Fibroblast of lung (primary cell): Measurements from ENCODE around the gene UCN3. TPM values are rescaled to one million over a fixed set of nuclear protein-coding genes. Genes with fewer than 3 reads are reported as not detected.

Experiments used
- DNase-seq, 2 donors: peaks; one replicate each; pipeline versions ENCODE4 v3.0.0 to v3.0.0-alpha.2; 2010; ENCODE audit warnings: low read depth in 2 of 2
- H2AFZ ChIP-seq: 2 replicates; pipeline ENCODE4 v1.5.1; 2012; ENCODE audit warnings: low read length, control low read depth, inconsistent platforms
- H3K27ac ChIP-seq: 2 replicates; pipeline ENCODE4 v1.5.1; 2011; ENCODE audit warnings: low read length, control low read depth; ENCODE audit not compliant: insufficient read depth
- H3K27me3 ChIP-seq: 2 replicates; pipeline ENCODE4 v1.5.1; 2011; ENCODE audit warnings: mild to moderate bottlenecking, low read length; ENCODE audit not compliant: control insufficient read depth, insufficient read depth
- H3K36me3 ChIP-seq: 2 replicates; pipeline ENCODE4 v1.5.1; 2011; ENCODE audit warnings: low read length; ENCODE audit not compliant: control insufficient read depth, insufficient read depth
- H3K4me1 ChIP-seq: 2 replicates; pipeline ENCODE4 v1.5.1; 2011; ENCODE audit warnings: low read length; ENCODE audit not compliant: control insufficient read depth, insufficient read depth; ENCODE audit errors: extremely low read depth
- H3K4me2 ChIP-seq: 2 replicates; pipeline ENCODE4 v1.5.1; 2011; ENCODE audit warnings: low read length, control low read depth; ENCODE audit not compliant: insufficient read depth; ENCODE audit errors: extremely low read depth
- H3K4me3 ChIP-seq, 4 experiments: fragments of 200-600 bp in 1 of 4; sonication (generic) in 1 of 4; replicated peaks in 1 of 4; 2 replicates each; pipeline ENCODE4 v1.5.1; 2011 to 2016; ENCODE audit warnings: low read length in 4 of 4, low read depth in 3 of 4, mild to moderate bottlenecking in 3 of 4, control low read depth in 2 of 4, inconsistent platforms in 1 of 4, mixed read lengths in 1 of 4; ENCODE audit not compliant: insufficient read depth in 1 of 4; ENCODE audit errors: control extremely low read depth in 1 of 4
- H3K79me2 ChIP-seq: 2 replicates; pipeline ENCODE4 v1.5.1; 2012; ENCODE audit warnings: mild to moderate bottlenecking, low read length, inconsistent platforms; ENCODE audit not compliant: control insufficient read depth, insufficient read depth
- H3K9ac ChIP-seq: 2 replicates; pipeline ENCODE4 v1.5.1; 2011; ENCODE audit warnings: mild to moderate bottlenecking, low read length, control low read depth; ENCODE audit not compliant: insufficient read depth
- H3K9me3 ChIP-seq: 2 replicates; pipeline ENCODE4 v1.5.1; 2012; ENCODE audit warnings: low read depth, low read length; ENCODE audit not compliant: control insufficient read depth, insufficient read depth
- H4K20me1 ChIP-seq: 2 replicates; pipeline ENCODE4 v1.5.1; 2011; ENCODE audit warnings: low read length; ENCODE audit not compliant: control insufficient read depth, insufficient read depth; ENCODE audit errors: extremely low read depth
- CTCF ChIP-seq, 2 donors: IDR thresholded peaks in 1 of 2; conservative IDR thresholded peaks in 1 of 2; 1 replicate in 1 of 2; 2 replicates in 1 of 2; pipeline ENCODE4 v1.5.1; 2011 to 2012; ENCODE audit warnings: low read length in 2 of 2, control low read depth in 1 of 2, inconsistent platforms in 1 of 2, low read depth in 1 of 2, mild to moderate bottlenecking in 1 of 2
- EZH2 ChIP-seq: IDR thresholded peaks from 2 replicates; pipeline ENCODE4 v1.5.1; 2012; ENCODE audit warnings: low read length, control low read depth, mild to moderate bottlenecking; ENCODE audit errors: missing control alignments
- polyA plus RNA-seq, 2 donors: library from polyadenylated mRNA; depleted of rRNA in 1 of 2; stranded (reverse) in 1 of 2; unstranded in 1 of 2; fragments of >200 nt; gene quantifications; 2 replicates each; pipeline ENCODE4 v1.2.1, GENCODE V29; 2011 to 2012; ENCODE audit warnings: missing spikeins in 1 of 2
- total RNA-seq: library from RNA; depleted of rRNA; stranded (reverse); fragments of >200 nt; gene quantifications from 2 replicates; pipeline ENCODE4 v1.2.1, GENCODE V29; 2014

Gene UCN3
- total and polyA plus RNA-seq, 2 donors (not counting 1 experiment from before 2014, with no cell fraction given): not detected

GRCh38 chr10:5423771-5424170, 59.0 kb downstream of the UCN3 start:
- no peak overlapping the region for H3K4me3 ChIP-seq
- H3K27ac ChIP-seq: no peak overlapping the region
- no peaks in the 10 kb centered on the region for H4K20me1 ChIP-seq
- TF ChIP-seq CTCF (conservative IDR thresholded peaks at IDR 0.05 in 1 of 2, IDR thresholded peaks at IDR 0.05 in 1 of 2; ENCODE audit: low read depth in 1 of 2, low read length in 2 of 2) (no peak), EZH2 (no peak)
- peaks cover 42% of the 10 kb centered on the region for H3K79me2 ChIP-seq
- no peaks in the 10 kb centered on the region for H3K27me3 ChIP-seq
- DNase-seq: peak in 1 of 2 donors; percentile 72
- H3K4me1 ChIP-seq: no peaks in the 10 kb centered on the region
- H3K9me3 ChIP-seq: no peaks in the 10 kb centered on the region
- H2AFZ ChIP-seq: no peak overlapping the region
- no peaks in the 10 kb centered on the region for H3K36me3 ChIP-seq
- H3K9ac ChIP-seq: no peak overlapping the region
- no peak overlapping the region for H3K4me2 ChIP-seq

Other genes with a start within 250 kb of the UCN3 start
- not detected in 2 replicates for gene AKR1C8, start 179.8 kb upstream of the UCN3 start, total RNA-seq
- not detected in 2 replicates for gene AKR1C8, start 179.8 kb upstream of the UCN3 start, polyA plus RNA-seq
- gene AKR1C4, start 168.1 kb upstream of the UCN3 start, total RNA-seq: not detected in 2 replicates
- gene AKR1C4, start 168.1 kb upstream of the UCN3 start, polyA plus RNA-seq: not detected in 2 replicates
- gene TUBAL3, start 39.9 kb downstream of the UCN3 start, total RNA-seq: not detected in 2 replicates
- gene TUBAL3, start 39.9 kb downstream of the UCN3 start, polyA plus RNA-seq: not detected in 2 replicates
- gene NET1, start 47.6 kb downstream of the UCN3 start, total RNA-seq: 32.1 and 45.4 TPM in 2 replicates
- gene NET1, start 47.6 kb downstream of the UCN3 start, polyA plus RNA-seq: 7.2 and 24.8 TPM in 2 replicates
- not detected in 2 replicates for gene CALML5, start 134.6 kb downstream of the UCN3 start, total RNA-seq
- gene CALML5, start 134.6 kb downstream of the UCN3 start, polyA plus RNA-seq: not detected in 2 replicates
- not detected in 2 replicates for gene CALML3, start 160.0 kb downstream of the UCN3 start, total RNA-seq
- not detected in 2 replicates for gene CALML3, start 160.0 kb downstream of the UCN3 start, polyA plus RNA-seq